Esophagus muscularis mucosa (tissue), 4 donors: ENCODE measurements around the gene TUT1. TPM values are rescaled to one million over a fixed set of nuclear protein-coding genes. Genes with fewer than 3 reads are reported as not detected.

Experiments
- DNase-seq: peaks from one replicate; pipeline ENCODE4 v3.0.0-alpha.2; 2017; ENCODE audit errors: extremely low spot score
- H3K27ac ChIP-seq, 4 donors: fragments of 200-600 bp; sonication (generic); replicated peaks in 1 of 4; 1 replicate in 3 of 4; 2 replicates in 1 of 4; pipeline ENCODE4 v1.5.1; 2016 to 2019; ENCODE audit warnings: mild to moderate bottlenecking in 1 of 4
- H3K27me3 ChIP-seq, 4 donors: fragments of 200-600 bp; sonication (generic); one replicate each; pipeline versions ENCODE4 v1.5.1 to v1.6.0; 2016 to 2019
- H3K36me3 ChIP-seq, 4 donors: fragments of 200-600 bp; sonication (generic); one replicate each; pipeline ENCODE4 v1.5.1; 2016 to 2019
- H3K4me1 ChIP-seq, 4 donors: fragments of 200-600 bp; sonication (generic); one replicate each; pipeline ENCODE4 v1.5.1; 2016 to 2019
- H3K4me3 ChIP-seq, 4 donors: fragments of 200-600 bp; sonication (generic); 1 replicate in 2 of 4; 2 replicates in 2 of 4; pipeline ENCODE4 v1.5.1; 2016 to 2019; ENCODE audit warnings: mild to moderate bottlenecking in 4 of 4, moderate library complexity in 1 of 4
- H3K9me3 ChIP-seq, 4 donors: fragments of 200-600 bp; sonication (generic); 1 replicate in 3 of 4; 2 replicates in 1 of 4; pipeline ENCODE4 v1.5.1; 2016 to 2019
- EP300 ChIP-seq: sonication (generic); formaldehyde crosslinking; IDR thresholded peaks from one replicate; pipeline ENCODE4 v1.6.1; 2017; ENCODE audit warnings: antibody characterized with exemption
- POLR2A ChIP-seq: fragments of 450-650 bp; IDR thresholded peaks from one replicate; pipeline ENCODE4 v1.6.1; 2017; ENCODE audit warnings: antibody characterized with exemption, moderate library complexity, mild to moderate bottlenecking, low read depth
- POLR2AphosphoS5 ChIP-seq, 2 donors: sonication (generic); formaldehyde crosslinking; IDR thresholded peaks; one replicate each; pipeline ENCODE4 v1.6.1; 2017; ENCODE audit warnings: antibody characterized with exemption in 2 of 2
- WGBS: methylation state at CpG from one replicate; pipeline ENCODE4 v1.1.5; 2018; 5-methylcytosine and 5-hydroxymethylcytosine counted together
- intact Hi-C: fragments of 100-400 bp; cut with DNase I; formaldehyde crosslinking; loops from one replicate; pipeline ENCODE4 v1.15.1; 2023
- total RNA-seq, 4 donors: library from RNA; depleted of rRNA; stranded (reverse); fragments of >200 nt; gene quantifications; one replicate each; pipeline versions ENCODE4 v1.1.0 to v1.2.1, GENCODE V29; 2016
- TF ChIP-seq, protein P1 (sequence below), 3 experiments: fragments of 200-600 bp in 2 of 3; fragments of 450-650 bp in 1 of 3; sonication (generic) in 2 of 3; IDR thresholded peaks; one replicate each; pipeline ENCODE4 v1.5.1; 2017 to 2019; ENCODE audit warnings: antibody characterized with exemption in 3 of 3, mild to moderate bottlenecking in 2 of 3, moderate library complexity in 1 of 3

Gene TUT1
- total RNA-seq, 4 donors from 2014 or later: 4.2 to 8.0 (median 6.0) TPM

DNA sequence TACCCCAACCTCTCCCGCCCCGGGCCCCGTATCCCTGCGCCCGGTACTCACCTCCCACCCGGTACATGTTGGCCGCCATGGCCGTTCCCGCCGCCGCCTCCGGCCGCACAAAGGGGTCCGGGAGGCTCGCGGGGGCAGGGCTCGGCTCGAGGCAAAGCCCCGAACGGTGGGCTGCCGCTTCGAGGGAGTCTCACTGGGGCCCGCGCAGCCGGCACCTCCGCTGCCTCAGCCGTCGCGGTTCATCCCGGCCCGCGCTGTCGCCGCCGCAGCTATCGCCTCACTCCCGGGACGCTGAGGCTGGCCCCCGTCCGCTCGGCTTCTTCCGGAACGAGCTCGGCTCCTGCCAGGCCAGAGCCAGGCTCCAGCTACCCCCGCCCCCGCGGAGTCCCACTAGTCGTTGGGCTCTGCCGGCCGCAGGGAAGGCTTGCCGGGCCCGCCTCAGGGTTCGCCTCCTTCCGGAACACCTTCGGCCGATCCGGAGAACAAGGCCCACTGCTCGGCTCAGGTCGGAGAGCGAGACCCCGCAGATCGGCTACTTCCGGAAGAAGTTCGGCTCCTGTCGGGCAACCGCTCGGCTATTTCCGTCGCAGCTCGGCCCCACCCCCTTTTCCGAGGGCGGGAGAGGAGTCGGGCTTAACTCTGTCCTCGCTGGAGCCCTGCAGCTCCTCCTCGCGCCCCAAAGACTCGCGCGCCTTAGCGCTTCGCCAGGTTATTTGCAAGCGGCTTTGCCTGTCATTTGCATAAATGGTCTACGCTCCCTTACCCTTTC is 10.2 kb upstream of the TUT1 start, which contains the start of gene MTA2:
TSS of gene MTA2 (minus strand) at position 494 of the 769 bp plus-strand sequence. CDS start at position 79, 415 bp downstream.
- H3K4me1 ChIP-seq: peaks cover 33 to 66% (median 42%) of the 10 kb centered on the region in 4 donors
- no peak for TF ChIP-seq EP300
- peak; percentile 16 for TF ChIP-seq POLR2A
- TF ChIP-seq POLR2AphosphoS5 (IDR thresholded peaks at IDR 0.05): peak; percentile 80 to 84
- TF ChIP-seq, protein P1, sequence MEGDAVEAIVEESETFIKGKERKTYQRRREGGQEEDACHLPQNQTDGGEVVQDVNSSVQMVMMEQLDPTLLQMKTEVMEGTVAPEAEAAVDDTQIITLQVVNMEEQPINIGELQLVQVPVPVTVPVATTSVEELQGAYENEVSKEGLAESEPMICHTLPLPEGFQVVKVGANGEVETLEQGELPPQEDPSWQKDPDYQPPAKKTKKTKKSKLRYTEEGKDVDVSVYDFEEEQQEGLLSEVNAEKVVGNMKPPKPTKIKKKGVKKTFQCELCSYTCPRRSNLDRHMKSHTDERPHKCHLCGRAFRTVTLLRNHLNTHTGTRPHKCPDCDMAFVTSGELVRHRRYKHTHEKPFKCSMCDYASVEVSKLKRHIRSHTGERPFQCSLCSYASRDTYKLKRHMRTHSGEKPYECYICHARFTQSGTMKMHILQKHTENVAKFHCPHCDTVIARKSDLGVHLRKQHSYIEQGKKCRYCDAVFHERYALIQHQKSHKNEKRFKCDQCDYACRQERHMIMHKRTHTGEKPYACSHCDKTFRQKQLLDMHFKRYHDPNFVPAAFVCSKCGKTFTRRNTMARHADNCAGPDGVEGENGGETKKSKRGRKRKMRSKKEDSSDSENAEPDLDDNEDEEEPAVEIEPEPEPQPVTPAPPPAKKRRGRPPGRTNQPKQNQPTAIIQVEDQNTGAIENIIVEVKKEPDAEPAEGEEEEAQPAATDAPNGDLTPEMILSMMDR (IDR thresholded peaks at IDR 0.05): no peak
- peak; percentile 99 for DNase-seq
- H3K4me3 ChIP-seq: peak within 1 kb of the TSS; percentile 67 to 100 (median 94)
- H3K36me3 ChIP-seq: peaks cover 32 to 48% (median 47%) of the 10 kb centered on the region in 4 donors
- H3K9me3 ChIP-seq: no peaks in the 10 kb centered on the region
- WGBS: 0% methylated on average over 30 of the region's 83 CpGs
- intact Hi-C loops: no loop called here
- H3K27me3 ChIP-seq: no peaks in the 10 kb centered on the region
- H3K27ac ChIP-seq: peak within 1 kb of the TSS; percentile 90 to 99 (median 98)

GRCh38 chr11:62601122-62601371 is 9.7 kb upstream of the TUT1 start:
- no peaks in the 10 kb centered on the region for H3K9me3 ChIP-seq
- no peak for TF ChIP-seq POLR2AphosphoS5 (IDR thresholded peaks at IDR 0.05)
- TF ChIP-seq, protein P1 (IDR thresholded peaks at IDR 0.05): no peak
- DNase-seq: no peak
- H3K27ac ChIP-seq: peak overlapping the region; percentile 90 to 99 (median 98)
- WGBS: no CpG with 5 or more reads among the region's 30 CpGs
- H3K4me3 ChIP-seq: peak overlapping the region; percentile 67 to 100 (median 94)
- H3K4me1 ChIP-seq: peaks cover 33 to 66% (median 42%) of the 10 kb centered on the region in 4 donors
- H3K27me3 ChIP-seq: no peaks in the 10 kb centered on the region
- peaks cover 32 to 49% (median 47%) of the 10 kb centered on the region in 4 donors for H3K36me3 ChIP-seq
- intact Hi-C loops: no loop called here

DNA sequence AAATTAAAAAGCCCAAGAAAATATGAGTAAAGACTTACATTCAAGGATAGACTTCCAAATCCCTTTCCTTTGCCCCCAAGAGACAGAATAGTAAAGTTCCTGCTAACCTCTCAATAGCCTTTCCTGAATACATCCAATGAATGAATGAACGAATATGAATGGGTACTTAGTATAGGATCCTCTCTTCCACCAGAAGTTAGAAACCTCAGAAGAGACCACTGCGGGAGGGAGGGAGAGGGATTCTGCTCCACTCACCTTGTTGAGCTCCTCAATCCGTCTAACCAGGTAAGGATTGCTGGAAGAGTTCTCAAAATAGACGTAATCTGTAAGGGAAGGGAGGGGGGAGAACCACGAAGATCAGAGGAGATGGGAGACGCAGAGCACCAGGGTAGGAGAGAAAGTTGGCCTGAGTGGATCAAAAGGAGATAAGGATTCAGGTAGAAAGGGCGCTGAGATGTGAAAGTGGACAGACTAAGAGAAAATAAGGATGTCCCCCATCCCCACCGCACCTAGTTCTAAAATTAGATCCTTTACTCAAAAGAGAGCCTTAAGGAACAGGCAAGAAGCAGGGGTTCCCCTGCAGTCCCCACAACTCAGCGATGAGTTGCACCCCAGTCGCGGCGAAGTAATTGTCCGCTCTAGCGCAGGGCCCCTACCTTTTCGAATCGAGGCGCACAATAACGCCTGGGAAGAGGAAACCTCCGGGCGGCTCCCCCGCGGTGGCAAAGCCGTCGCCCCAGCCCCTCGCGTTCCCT is 9.2 kb upstream of the TUT1 start:
- Histone ChIP-seq H3K4me1 (peaks cover 33 to 66% (median 42%) of the 10 kb centered on the region in 4 donors), H3K27me3 (no peaks in the 10 kb centered on the region), H3K9me3 (no peaks in the 10 kb centered on the region), H3K4me3 (peak overlapping the region; percentile 67 to 100 (median 94)), H3K36me3 (peaks cover 34 to 49% (median 47%) of the 10 kb centered on the region in 4 donors), H3K27ac (peak overlapping the region; percentile 90 to 99 (median 98))
- DNase-seq: no peak
- WGBS: 3% methylated on average over 25 of the region's 26 CpGs
- intact Hi-C loops: no loop called here
- TF ChIP-seq EP300 (no peak), POLR2A (no peak), POLR2AphosphoS5 (IDR thresholded peaks at IDR 0.05) (no peak)
- TF ChIP-seq, protein P1 (IDR thresholded peaks at IDR 0.05): no peak

DNA sequence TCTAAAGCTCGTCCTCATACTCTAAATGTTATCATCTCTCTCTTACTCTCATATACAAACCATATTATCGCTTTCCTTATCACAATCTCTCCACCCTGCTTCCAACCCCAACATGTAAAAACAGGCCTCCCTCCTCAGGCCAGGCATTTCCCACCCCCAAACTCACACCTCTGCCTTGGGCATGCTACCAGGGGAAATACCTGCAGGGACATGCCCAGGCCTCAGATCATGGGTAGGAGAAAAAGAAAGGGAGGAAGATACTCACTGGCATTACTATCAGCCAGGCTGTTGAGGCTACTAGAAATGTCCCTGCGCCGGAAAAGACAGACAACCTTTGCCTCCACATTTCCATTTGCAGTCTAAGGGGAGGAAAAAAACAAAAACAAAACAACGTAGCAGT is 8.6 kb upstream of the TUT1 start:
- WGBS: 38% methylated on average over 5 of the region's 5 CpGs
- intact Hi-C loops: loop anchor here (10.0 kb wide), 1 partner anchor 255 kb away; no protein-coding TSS in a partner anchor

More for the DNA sequence above, 8.6 kb upstream of the TUT1 start:
- no peak for TF ChIP-seq POLR2A
- TF ChIP-seq, protein P1 (IDR thresholded peaks at IDR 0.05): no peak
- TF ChIP-seq POLR2AphosphoS5 (IDR thresholded peaks at IDR 0.05): no peak
- no peak for TF ChIP-seq EP300
- H3K27ac ChIP-seq: peak overlapping the region; percentile 90 to 99 (median 98)
- H3K27me3 ChIP-seq: no peaks in the 10 kb centered on the region
- peaks cover 33 to 65% (median 42%) of the 10 kb centered on the region in 4 donors for H3K4me1 ChIP-seq
- no peak for DNase-seq
- peak overlapping the region; percentile 67 to 100 (median 94) for H3K4me3 ChIP-seq
- peaks cover 35 to 49% (median 47%) of the 10 kb centered on the region in 4 donors for H3K36me3 ChIP-seq
- no peaks in the 10 kb centered on the region for H3K9me3 ChIP-seq
